Mesenchymal stem cell (in vitro differentiated cells and primary cell): ENCODE results near the gene CELF4.

Experiments used
- DNase-seq: peaks from one replicate; pipeline ENCODE4 v3.0.0-alpha.2; 2013
- H2AFZ ChIP-seq: one replicate; pipeline ENCODE4 v1.6.1; 2013; ENCODE audit warnings: low read depth, mild to moderate bottlenecking, control low read depth, inconsistent platforms, low read length, moderate library complexity
- H2AK5ac ChIP-seq: 2 replicates; pipeline ENCODE4 v1.6.1; 2013; ENCODE audit warnings: low read length, moderate library complexity, mild to moderate bottlenecking, inconsistent platforms; ENCODE audit not compliant: severe bottlenecking
- H2BK120ac ChIP-seq: one replicate; pipeline ENCODE4 v1.6.1; 2013; ENCODE audit warnings: low read depth, mild to moderate bottlenecking, inconsistent platforms, low read length, moderate library complexity
- H2BK12ac ChIP-seq, 2 experiments: one replicate each; pipeline ENCODE4 v1.6.1; 2013; ENCODE audit warnings: inconsistent platforms in 2 of 2, low read length in 2 of 2, mild to moderate bottlenecking in 2 of 2, moderate library complexity in 2 of 2, control low read depth in 1 of 2
- H2BK15ac ChIP-seq: one replicate; pipeline ENCODE4 v1.6.1; 2013; ENCODE audit warnings: mild to moderate bottlenecking, low read depth, inconsistent platforms; ENCODE audit not compliant: poor library complexity, severe bottlenecking
- H2BK5ac ChIP-seq: 2 replicates; pipeline ENCODE4 v1.6.1; 2013; ENCODE audit warnings: low read depth, mild to moderate bottlenecking, low read length, control low read depth, inconsistent platforms; ENCODE audit not compliant: poor library complexity, severe bottlenecking
- H3K14ac ChIP-seq, 2 experiments: one replicate each; pipeline ENCODE4 v1.6.1; 2013; ENCODE audit warnings: inconsistent platforms in 2 of 2, low read length in 2 of 2, control low read depth in 1 of 2, mild to moderate bottlenecking in 1 of 2, moderate library complexity in 1 of 2
- H3K18ac ChIP-seq, 2 experiments: one replicate each; pipeline ENCODE4 v1.6.1; 2013; ENCODE audit warnings: inconsistent platforms in 2 of 2, low read length in 2 of 2, control low read depth in 1 of 2, low read depth in 1 of 2, mild to moderate bottlenecking in 1 of 2
- H3K23ac ChIP-seq, 2 experiments: one replicate each; pipeline ENCODE4 v1.6.1; 2013; ENCODE audit warnings: inconsistent platforms in 2 of 2, low read length in 2 of 2, mild to moderate bottlenecking in 2 of 2, moderate library complexity in 2 of 2, control low read depth in 1 of 2
- H3K27ac ChIP-seq: 2 replicates; pipeline ENCODE4 v1.5.1; 2013; ENCODE audit warnings: mild to moderate bottlenecking, moderate library complexity, low read length, control low read depth, inconsistent platforms; ENCODE audit not compliant: poor library complexity, severe bottlenecking
- H3K27me3 ChIP-seq, 2 experiments: 2 replicates each; pipeline versions ENCODE4 v1.6.1 to v1.7.0; 2013; ENCODE audit warnings: low read length in 2 of 2, mild to moderate bottlenecking in 2 of 2, moderate library complexity in 2 of 2, control low read depth in 1 of 2, inconsistent platforms in 1 of 2; ENCODE audit not compliant: control insufficient read depth in 1 of 2, insufficient read depth in 1 of 2
- H3K36me3 ChIP-seq, 2 experiments: 2 replicates each; pipeline versions ENCODE4 v1.6.1 to v1.7.0; 2013; ENCODE audit warnings: low read length in 2 of 2, control low read depth in 1 of 2, inconsistent platforms in 1 of 2, low read depth in 1 of 2, mild to moderate bottlenecking in 1 of 2; ENCODE audit not compliant: insufficient read depth in 2 of 2, control insufficient read depth in 1 of 2
- H3K4ac ChIP-seq, 2 experiments: one replicate each; pipeline ENCODE4 v1.6.1; 2013; ENCODE audit warnings: inconsistent platforms in 2 of 2, low read length in 2 of 2, mild to moderate bottlenecking in 2 of 2, moderate library complexity in 2 of 2, control low read depth in 1 of 2, low read depth in 1 of 2
- H3K4me1 ChIP-seq: 2 replicates; pipeline ENCODE4 v1.6.1; 2013; ENCODE audit warnings: low read depth, low read length, control low read depth; ENCODE audit not compliant: control insufficient read depth, insufficient read depth
- H3K4me2 ChIP-seq: 2 replicates; pipeline ENCODE4 v1.6.1; 2013; ENCODE audit warnings: low read length, mild to moderate bottlenecking, inconsistent platforms; ENCODE audit not compliant: poor library complexity, severe bottlenecking
- H3K4me3 ChIP-seq, 2 experiments: 2 replicates each; pipeline versions ENCODE4 v1.5.1 to v1.7.0; 2013; ENCODE audit warnings: low read length in 2 of 2, mild to moderate bottlenecking in 2 of 2, control low read depth in 1 of 2, low read depth in 1 of 2; ENCODE audit not compliant: insufficient read depth in 1 of 2
- H3K79me1 ChIP-seq: replicated peaks from 2 replicates; pipeline ENCODE4 v1.6.1; 2013; ENCODE audit warnings: mild to moderate bottlenecking, control low read depth, low read length, inconsistent platforms; ENCODE audit not compliant: poor library complexity, severe bottlenecking
- H3K9ac ChIP-seq: 2 replicates; pipeline ENCODE4 v1.7.0; 2013; ENCODE audit warnings: mild to moderate bottlenecking, low read length, moderate library complexity
- H3K9me3 ChIP-seq: 2 replicates; pipeline ENCODE4 v1.7.0; 2013; ENCODE audit warnings: mild to moderate bottlenecking, low read length; ENCODE audit not compliant: control insufficient read depth
- H4K8ac ChIP-seq: one replicate; pipeline ENCODE4 v1.6.1; 2013; ENCODE audit warnings: inconsistent platforms, mild to moderate bottlenecking, low read length, moderate library complexity
- H4K91ac ChIP-seq: one replicate; pipeline ENCODE4 v1.6.1; 2013; ENCODE audit warnings: mild to moderate bottlenecking, low read length, inconsistent platforms
- WGBS: methylation state at CpG from one replicate; pipeline ENCODE4 v1.1.7; 2013; ENCODE audit warnings: mixed read lengths; 5-methylcytosine and 5-hydroxymethylcytosine counted together

The CELF4 gene

GRCh38 chr18:37544713-37545112 lies 20.9 kb downstream of the CELF4 start:
- no peak overlapping the region for H3K23ac ChIP-seq
- H3K4me1 ChIP-seq = no peaks in the 10 kb centered on the region
- H3K4ac ChIP-seq = no peak overlapping the region
- no peak overlapping the region for H3K14ac ChIP-seq
- no peaks in the 10 kb centered on the region for H3K9me3 ChIP-seq
- H3K4me2 ChIP-seq = no peak overlapping the region
- H4K8ac ChIP-seq = no peak overlapping the region
- H3K9ac ChIP-seq = no peak overlapping the region
- H2BK12ac ChIP-seq = no peak overlapping the region
- H3K4me3 ChIP-seq = no peak overlapping the region
- no peak overlapping the region for H2BK120ac ChIP-seq
- H3K27me3 ChIP-seq = peaks cover 17 to 77% of the 10 kb centered on the region in 2 experiments
- DNase-seq = no peak
- H2AK5ac ChIP-seq = no peak overlapping the region
- no peak overlapping the region for H2AFZ ChIP-seq
- WGBS = 71% methylated on average over 5 of the region's 5 CpGs
- no peaks in the 10 kb centered on the region for H3K79me1 ChIP-seq
- H3K18ac ChIP-seq = no peak overlapping the region
- no peak overlapping the region for H3K27ac ChIP-seq
- no peak overlapping the region for H2BK5ac ChIP-seq
- H4K91ac ChIP-seq = no peak overlapping the region
- no peaks in the 10 kb centered on the region for H3K36me3 ChIP-seq
- H2BK15ac ChIP-seq = no peak overlapping the region

- Histone ChIP-seq H3K9me3 (no peaks in the 10 kb centered on the region), H3K14ac (no peak overlapping the region), H2BK12ac (no peak overlapping the region), H3K27ac (no peak overlapping the region), H2BK15ac (no peak overlapping the region), H4K8ac (no peak overlapping the region), H2BK120ac (no peak overlapping the region), H3K79me1 (no peaks in the 10 kb centered on the region), H2AK5ac (no peak overlapping the region), H3K4me1 (no peaks in the 10 kb centered on the region), H2BK5ac (no peak overlapping the region), H3K36me3 (no peaks in the 10 kb centered on the region), H3K9ac (no peak overlapping the region), H3K4ac (no peak overlapping the region), H3K27me3 (peaks cover 22 to 80% of the 10 kb centered on the region in 2 experiments), H4K91ac (no peak overlapping the region), H2AFZ (no peak overlapping the region), H3K18ac (no peak overlapping the region), H3K23ac (no peak overlapping the region), H3K4me3 (no peak overlapping the region), H3K4me2 (no peak overlapping the region)
- 88% methylated on average over 10 of the region's 10 CpGs for WGBS
- DNase-seq = no peak
These were observed 21.4 kb downstream of the CELF4 start for GRCh38 chr18:37544217-37544616.

GRCh38 chr18:37543321-37543720 lies 22.3 kb downstream of the CELF4 start:
- Histone ChIP-seq H3K27me3 (peaks cover 31 to 80% of the 10 kb centered on the region in 2 experiments), H3K4me3 (no peak overlapping the region), H3K4me2 (no peak overlapping the region), H2AK5ac (no peak overlapping the region), H3K14ac (no peak overlapping the region), H3K9me3 (no peaks in the 10 kb centered on the region), H2BK15ac (no peak overlapping the region), H2AFZ (no peak overlapping the region), H4K8ac (no peak overlapping the region), H4K91ac (no peak overlapping the region), H3K27ac (no peak overlapping the region), H3K4me1 (no peaks in the 10 kb centered on the region), H3K18ac (no peak overlapping the region), H2BK12ac (no peak overlapping the region), H3K4ac (no peak overlapping the region), H3K9ac (no peak overlapping the region), H3K36me3 (no peaks in the 10 kb centered on the region), H3K23ac (no peak overlapping the region), H3K79me1 (no peaks in the 10 kb centered on the region), H2BK120ac (no peak overlapping the region), H2BK5ac (no peak overlapping the region)
- DNase-seq = no peak
- 63% methylated on average over 2 of the region's 4 CpGs for WGBS

- Histone ChIP-seq H4K91ac (no peak overlapping the region), H3K27me3 (peaks cover 48 to 86% of the 10 kb centered on the region in 2 experiments), H2BK15ac (no peak overlapping the region), H3K18ac (no peak overlapping the region), H3K79me1 (no peaks in the 10 kb centered on the region), H2AK5ac (no peak overlapping the region), H4K8ac (no peak overlapping the region), H3K9me3 (no peaks in the 10 kb centered on the region), H2BK12ac (no peak overlapping the region), H3K4me2 (no peak overlapping the region), H3K27ac (no peak overlapping the region), H2AFZ (no peak overlapping the region), H3K4ac (no peak overlapping the region), H2BK5ac (no peak overlapping the region), H3K4me3 (no peak overlapping the region), H3K9ac (no peak overlapping the region), H2BK120ac (no peak overlapping the region), H3K4me1 (no peaks in the 10 kb centered on the region), H3K23ac (no peak overlapping the region), H3K36me3 (no peaks in the 10 kb centered on the region), H3K14ac (no peak overlapping the region)
- 78% methylated on average over 5 of the region's 7 CpGs for WGBS
- no peak for DNase-seq
These were observed 24.1 kb downstream of the CELF4 start for GRCh38 chr18:37541517-37541916.
